ENCODE data around the gene IST1.
"Not testable (repeated sequence)": the region's sequence is repeated elsewhere in the genome, so short reads cannot be mapped to it uniquely, and the experiment has no call there.

Gene IST1

DNA sequence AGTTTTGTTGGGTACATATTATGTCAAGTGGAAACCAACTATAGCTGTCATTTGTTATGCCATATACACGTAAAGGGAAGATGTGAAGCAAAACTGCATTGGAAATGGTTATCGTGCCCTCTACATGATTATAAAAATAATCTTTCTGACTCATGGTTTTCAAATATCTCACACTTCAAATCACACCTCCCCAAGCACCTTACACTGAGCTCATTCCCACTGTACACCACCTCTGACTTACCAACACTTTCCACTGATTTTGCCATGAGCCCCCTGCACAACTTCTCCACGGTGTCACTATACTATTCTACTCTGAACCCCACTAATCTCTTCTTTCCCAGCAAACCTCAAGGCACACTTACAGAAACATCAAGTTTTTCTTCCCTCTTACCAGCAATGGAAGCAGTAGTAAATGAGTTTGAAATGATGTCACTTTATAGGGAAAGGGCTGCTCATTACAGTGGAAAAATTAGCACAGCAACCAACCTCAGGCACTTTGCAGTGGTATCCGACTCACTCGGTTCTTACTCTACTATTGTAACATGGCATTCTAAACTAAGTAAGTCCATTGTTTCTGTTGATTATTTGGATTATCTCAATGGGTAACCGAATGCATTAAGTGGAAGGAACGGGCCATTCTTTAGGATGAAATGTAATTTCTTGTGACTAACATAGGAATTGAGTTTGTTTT is 30.0 kb upstream of the IST1 start:
- no peak overlapping the region for H3K4me3 Mint-ChIP-seq
- peaks cover 20% of the 10 kb centered on the region for H3K36me3 Mint-ChIP-seq (ENCODE audit: low read depth)
- no peaks in the 10 kb centered on the region for H3K9me3 Mint-ChIP-seq
- peaks cover 23% of the 10 kb centered on the region for H3K4me1 Mint-ChIP-seq (ENCODE audit: low read depth)
- H3K27ac Mint-ChIP-seq, result peak overlapping the region; percentile 77
- H3K27me3 Mint-ChIP-seq, result no peaks in the 10 kb centered on the region

DNA sequence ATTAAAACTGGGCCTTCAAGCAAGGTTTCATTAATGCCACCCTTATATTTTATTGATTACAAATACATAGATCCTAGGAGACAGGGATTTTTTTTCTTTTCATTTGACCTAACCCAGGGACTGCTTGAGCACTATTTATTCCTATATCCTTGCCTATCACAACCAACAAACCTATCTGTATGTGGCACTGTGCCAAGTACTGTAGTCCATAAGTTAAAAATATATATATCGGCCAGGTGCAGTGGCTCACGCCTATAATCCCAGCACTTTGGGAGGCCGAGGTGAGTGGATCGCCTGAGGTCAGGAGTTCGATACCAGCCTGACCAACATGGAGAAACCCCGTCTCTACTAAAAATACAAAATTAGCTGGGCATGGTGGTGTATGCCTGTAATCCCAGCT is 28.2 kb upstream of the IST1 start:
- not testable (repeated sequence) for H3K27me3 Mint-ChIP-seq

DNA sequence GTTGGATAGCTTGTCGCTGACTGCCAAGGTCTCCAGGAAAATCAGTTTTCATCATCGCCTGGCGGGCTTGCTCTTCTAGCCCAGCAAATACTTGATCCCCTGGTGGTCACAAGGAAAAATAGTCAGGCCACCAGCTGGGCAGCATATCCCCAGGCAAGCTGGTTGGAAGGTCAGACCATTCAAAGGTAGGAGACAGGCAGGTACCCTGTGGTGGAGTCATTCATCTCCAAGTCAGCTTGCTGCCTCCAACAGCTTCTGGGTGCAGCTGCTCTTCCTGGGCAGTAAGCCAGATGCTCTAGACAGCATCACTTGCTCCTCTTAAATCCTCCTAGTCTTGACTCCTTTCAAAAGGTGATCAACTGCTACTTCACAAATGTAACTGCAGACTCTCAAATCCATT is 27.4 kb upstream of the IST1 start:
- no peaks in the 10 kb centered on the region for H3K27me3 Mint-ChIP-seq
- peaks cover 38% of the 10 kb centered on the region for H3K4me1 Mint-ChIP-seq (ENCODE audit: low read depth)
- H3K9me3 Mint-ChIP-seq, result no peaks in the 10 kb centered on the region
- peaks cover 25% of the 10 kb centered on the region for H3K36me3 Mint-ChIP-seq (ENCODE audit: low read depth)
- no peak overlapping the region for H3K27ac Mint-ChIP-seq
- no peak overlapping the region for H3K4me3 Mint-ChIP-seq

More for the DNA sequence above, 28.2 kb upstream of the IST1 start:
- H3K4me1 Mint-ChIP-seq (ENCODE audit: low read depth), result peaks cover 32% of the 10 kb centered on the region
- H3K4me3 Mint-ChIP-seq, H3K27ac Mint-ChIP-seq, H3K9me3 Mint-ChIP-seq: not testable (repeated sequence)
- peaks cover 25% of the 10 kb centered on the region for H3K36me3 Mint-ChIP-seq (ENCODE audit: low read depth)

DNA sequence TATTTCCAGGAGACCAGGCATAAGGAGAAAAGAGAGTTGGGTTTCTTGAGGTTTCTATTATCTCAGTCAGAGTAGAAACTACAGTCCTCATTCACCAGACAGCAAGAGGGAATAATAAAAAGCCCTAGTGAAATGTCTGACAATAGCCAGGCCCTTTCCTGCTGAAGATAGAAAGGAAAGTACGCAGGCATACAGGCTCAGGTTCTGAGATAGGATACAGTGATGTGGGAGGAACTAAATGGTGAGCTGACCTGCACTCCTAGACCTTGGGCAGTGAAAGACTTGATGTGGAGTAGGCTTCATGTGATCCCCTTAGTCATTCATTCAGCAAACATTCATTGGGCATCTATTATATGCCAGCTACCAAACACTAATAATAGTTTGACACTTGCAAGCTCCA is 26.2 kb upstream of the IST1 start:
- Mint-ChIP-seq H3K4me1 (ENCODE audit: low read depth) (peaks cover 41% of the 10 kb centered on the region), H3K4me3 (no peak overlapping the region), H3K27me3 (no peaks in the 10 kb centered on the region), H3K36me3 (ENCODE audit: low read depth) (peaks cover 23% of the 10 kb centered on the region), H3K27ac (no peak overlapping the region), H3K9me3 (no peaks in the 10 kb centered on the region)

DNA sequence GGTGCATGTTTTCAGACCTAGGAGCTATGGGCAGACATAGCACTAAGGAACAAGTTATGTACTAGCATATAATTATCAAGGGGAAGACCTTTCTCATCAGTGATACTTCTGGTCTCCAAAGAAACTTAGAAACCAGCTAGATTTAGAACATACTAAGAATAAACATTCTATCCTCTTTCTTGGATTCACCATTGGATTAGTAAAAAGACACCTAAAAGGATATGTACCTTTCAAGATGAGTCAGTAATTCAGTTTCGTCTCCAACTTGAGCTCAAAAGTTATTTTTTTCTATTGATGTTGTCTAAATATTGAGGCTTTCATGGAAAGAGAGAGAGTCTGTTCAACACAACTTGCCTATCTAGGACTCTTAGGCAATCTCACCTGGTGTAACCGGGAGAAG is 24.5 kb upstream of the IST1 start:
- peaks cover 10% of the 10 kb centered on the region for H3K36me3 Mint-ChIP-seq (ENCODE audit: low read depth)
- H3K4me3 Mint-ChIP-seq, result no peak overlapping the region
- no peaks in the 10 kb centered on the region for H3K9me3 Mint-ChIP-seq
- H3K4me1 Mint-ChIP-seq (ENCODE audit: low read depth), result peaks cover 23% of the 10 kb centered on the region
- H3K27me3 Mint-ChIP-seq, result no peaks in the 10 kb centered on the region
- no peak overlapping the region for H3K27ac Mint-ChIP-seq

DNA sequence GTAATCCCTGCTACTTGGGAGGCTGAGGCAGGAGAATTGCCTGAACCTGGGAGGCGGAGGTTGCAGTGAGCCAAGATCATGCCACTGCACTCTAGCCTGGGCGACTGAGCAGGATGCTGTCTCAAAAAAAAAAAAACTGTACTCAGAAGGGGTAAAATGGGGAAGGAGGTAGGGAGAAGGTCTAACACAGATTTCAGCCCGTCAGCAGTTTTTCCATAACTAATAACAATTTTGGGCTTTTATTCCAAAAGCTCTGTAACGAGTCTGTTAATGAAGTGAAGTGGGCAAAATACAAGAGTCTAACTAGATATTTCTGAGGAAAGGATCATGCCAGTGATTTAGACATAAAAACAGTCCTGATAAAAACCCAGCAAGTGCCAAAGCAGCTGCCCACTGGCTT is 22.1 kb upstream of the IST1 start:
- H3K4me1 Mint-ChIP-seq (ENCODE audit: low read depth), result peaks cover 23% of the 10 kb centered on the region
- H3K4me3 Mint-ChIP-seq, result no peak overlapping the region
- H3K27ac Mint-ChIP-seq, result no peak overlapping the region
- no peaks in the 10 kb centered on the region for H3K27me3 Mint-ChIP-seq
- peaks cover 4% of the 10 kb centered on the region for H3K36me3 Mint-ChIP-seq (ENCODE audit: low read depth)
- H3K9me3 Mint-ChIP-seq, result no peaks in the 10 kb centered on the region

GRCh38 chr16:71878911-71879310 is 16.4 kb upstream of the IST1 start:
- H3K9me3 Mint-ChIP-seq, result no peaks in the 10 kb centered on the region
- H3K27ac Mint-ChIP-seq, result no peak overlapping the region
- no peaks in the 10 kb centered on the region for H3K27me3 Mint-ChIP-seq
- no peak overlapping the region for H3K4me3 Mint-ChIP-seq
- H3K36me3 Mint-ChIP-seq (ENCODE audit: low read depth), result peaks cover 12% of the 10 kb centered on the region
- peaks cover 36% of the 10 kb centered on the region for H3K4me1 Mint-ChIP-seq (ENCODE audit: low read depth)

DNA sequence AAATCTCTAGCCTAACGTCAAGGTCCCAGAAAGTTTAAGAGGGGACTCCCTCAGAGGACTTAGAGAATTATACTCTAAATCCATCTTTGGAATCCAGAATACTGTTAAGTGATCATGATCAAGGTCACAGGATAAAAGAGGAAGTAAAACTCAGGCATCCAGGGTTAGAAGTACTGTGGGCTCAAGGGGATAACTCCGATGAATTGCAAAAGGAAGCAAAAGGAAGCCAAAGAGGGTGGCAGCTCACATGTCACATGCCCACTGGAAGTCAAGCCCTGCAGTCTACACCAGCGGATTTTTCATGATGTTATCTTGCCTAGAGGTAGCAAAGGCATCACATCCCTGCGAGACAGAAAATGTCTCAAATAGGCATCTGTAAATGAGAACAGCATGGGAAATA is 15.2 kb upstream of the IST1 start:
- H3K27me3 Mint-ChIP-seq, result peaks cover 6% of the 10 kb centered on the region
- no peak overlapping the region for H3K4me3 Mint-ChIP-seq
- peaks cover 12% of the 10 kb centered on the region for H3K36me3 Mint-ChIP-seq (ENCODE audit: low read depth)
- no peaks in the 10 kb centered on the region for H3K9me3 Mint-ChIP-seq
- peaks cover 44% of the 10 kb centered on the region for H3K4me1 Mint-ChIP-seq (ENCODE audit: low read depth)
- no peak overlapping the region for H3K27ac Mint-ChIP-seq

GRCh38 chr16:71882505-71883167 is 12.7 kb upstream of the IST1 start:
- no peaks in the 10 kb centered on the region for H3K9me3 Mint-ChIP-seq
- peak overlapping the region; percentile 81 for H3K4me3 Mint-ChIP-seq
- peaks cover 49% of the 10 kb centered on the region for H3K4me1 Mint-ChIP-seq (ENCODE audit: low read depth)
- H3K36me3 Mint-ChIP-seq (ENCODE audit: low read depth), result peaks cover 12% of the 10 kb centered on the region
- peaks cover 11% of the 10 kb centered on the region for H3K27me3 Mint-ChIP-seq
- peak overlapping the region; percentile 59 for H3K27ac Mint-ChIP-seq

- H3K4me3 Mint-ChIP-seq, result peak overlapping the region; percentile 81
Measured at GRCh38 chr16:71883168-71883848, 12.0 kb upstream of the IST1 start.

DNA sequence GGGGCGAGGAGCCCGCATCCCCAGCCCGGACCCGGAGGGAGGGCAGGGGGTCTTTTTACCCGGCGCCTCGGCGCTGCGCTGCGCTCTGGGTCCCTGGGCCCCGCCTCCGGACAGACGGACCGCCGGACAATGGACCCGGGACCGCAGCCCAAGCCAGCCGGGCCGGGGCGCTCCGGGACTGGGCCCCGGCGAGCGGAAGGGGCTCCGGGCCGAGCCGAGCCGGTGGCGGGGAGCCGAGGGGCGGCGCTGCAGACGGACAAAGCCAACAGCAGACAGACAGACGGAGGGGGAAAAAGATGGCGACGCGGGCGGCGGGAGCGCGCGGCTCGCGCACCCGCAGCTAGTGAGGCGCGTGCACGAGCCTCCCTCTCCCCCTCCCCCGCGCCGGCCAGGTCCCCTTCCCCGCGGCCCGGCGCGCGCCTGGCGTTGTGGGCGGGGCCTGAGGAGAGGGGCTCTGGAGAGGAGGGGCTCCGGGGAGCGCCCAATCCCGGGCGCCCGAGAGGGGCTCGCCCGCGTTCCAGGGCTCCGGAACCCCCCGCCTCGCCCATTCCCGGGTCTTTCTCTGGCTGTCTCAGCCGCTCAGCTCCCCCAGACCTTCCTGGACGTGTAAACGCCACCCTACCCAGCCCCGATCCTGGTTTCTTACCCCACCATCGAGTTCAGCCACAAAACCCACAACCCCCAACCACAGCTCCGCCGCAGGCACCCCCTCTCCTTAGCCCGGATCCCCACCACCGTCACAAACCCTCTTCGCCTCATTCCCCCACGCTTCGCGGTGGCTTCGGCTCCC is 11.3 kb upstream of the IST1 start, which contains the start of gene ZNF821:
TSS of gene ZNF821 (minus strand) at position 334 of the 790 bp plus-strand sequence. CDS start 4,236 bp downstream, outside the sequence.
- Mint-ChIP-seq H3K4me1 (ENCODE audit: low read depth) (peaks cover 49% of the 10 kb centered on the region), H3K36me3 (ENCODE audit: low read depth) (peaks cover 8% of the 10 kb centered on the region), H3K4me3 (peak within 1 kb of the TSS; percentile 89), H3K27ac (peak within 1 kb of the TSS; percentile 92), H3K27me3 (peaks cover 11% of the 10 kb centered on the region), H3K9me3 (no peaks in the 10 kb centered on the region)

More at GRCh38 chr16:71883168-71883848, 12.0 kb upstream of the IST1 start:
- H3K27me3 Mint-ChIP-seq, result peaks cover 11% of the 10 kb centered on the region
- H3K27ac Mint-ChIP-seq, result peak overlapping the region; percentile 59
- peaks cover 49% of the 10 kb centered on the region for H3K4me1 Mint-ChIP-seq (ENCODE audit: low read depth)
- no peaks in the 10 kb centered on the region for H3K9me3 Mint-ChIP-seq
- H3K36me3 Mint-ChIP-seq (ENCODE audit: low read depth), result peaks cover 12% of the 10 kb centered on the region

DNA sequence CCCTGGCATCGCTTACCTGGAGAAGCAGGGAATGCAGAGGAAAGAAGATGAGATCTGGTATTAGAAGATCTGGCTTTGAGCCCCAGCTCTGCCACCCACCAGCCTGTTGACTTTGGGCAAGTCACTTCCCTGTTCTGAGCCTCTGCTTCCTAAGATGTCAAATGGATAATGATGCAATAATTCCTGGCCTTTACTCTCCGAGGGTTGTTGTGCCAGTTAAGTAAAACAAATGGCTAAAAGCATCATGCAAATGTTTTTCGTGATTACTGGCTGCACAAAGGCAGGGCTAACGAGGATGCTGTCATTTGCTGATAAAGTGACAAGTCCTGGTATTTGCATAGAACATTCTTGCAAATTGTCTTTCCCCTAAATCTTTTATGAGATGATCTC is 10.1 kb upstream of the IST1 start:
- peak overlapping the region; percentile 89 for H3K4me3 Mint-ChIP-seq
- H3K4me1 Mint-ChIP-seq (ENCODE audit: low read depth), result peaks cover 43% of the 10 kb centered on the region
- H3K27ac Mint-ChIP-seq, result peak overlapping the region; percentile 76
- peaks cover 11% of the 10 kb centered on the region for H3K27me3 Mint-ChIP-seq
- no peaks in the 10 kb centered on the region for H3K9me3 Mint-ChIP-seq
- H3K36me3 Mint-ChIP-seq (ENCODE audit: low read depth), result no peaks in the 10 kb centered on the region

GRCh38 chr16:71889147-71889546 is 6.2 kb upstream of the IST1 start:
- Mint-ChIP-seq H3K36me3 (ENCODE audit: low read depth) (no peaks in the 10 kb centered on the region), H3K4me1 (ENCODE audit: low read depth) (peaks cover 17% of the 10 kb centered on the region), H3K27ac (no peak overlapping the region), H3K27me3 (peaks cover 11% of the 10 kb centered on the region), H3K9me3 (no peaks in the 10 kb centered on the region), H3K4me3 (no peak overlapping the region)

DNA sequence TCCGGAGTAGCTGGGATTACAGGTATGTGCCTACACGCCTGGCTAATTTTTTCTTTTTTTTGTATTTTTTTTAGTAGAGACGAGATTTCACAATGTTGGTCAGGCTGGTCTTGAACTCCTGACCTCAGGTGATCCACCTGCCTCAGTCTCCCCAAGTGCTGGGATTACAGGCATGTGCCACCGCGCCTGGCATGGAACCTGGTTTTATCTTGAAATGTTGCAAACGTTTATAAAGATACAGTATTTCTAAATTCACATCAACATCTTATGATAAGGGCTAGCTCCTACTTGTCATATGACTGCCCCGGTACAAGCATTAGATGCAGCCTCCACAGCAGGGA is 1.5 kb upstream of the IST1 start:
- H3K27ac Mint-ChIP-seq, result peak overlapping the region; percentile 98

More for the DNA sequence above, 1.5 kb upstream of the IST1 start:
- Mint-ChIP-seq H3K4me3 (peak overlapping the region; percentile 99), H3K36me3 (ENCODE audit: low read depth) (peaks cover 8% of the 10 kb centered on the region), H3K9me3 (no peaks in the 10 kb centered on the region), H3K4me1 (ENCODE audit: low read depth) (peaks cover 28% of the 10 kb centered on the region), H3K27me3 (no peaks in the 10 kb centered on the region)
